ENCODE data around the gene ASPG.

DNA sequence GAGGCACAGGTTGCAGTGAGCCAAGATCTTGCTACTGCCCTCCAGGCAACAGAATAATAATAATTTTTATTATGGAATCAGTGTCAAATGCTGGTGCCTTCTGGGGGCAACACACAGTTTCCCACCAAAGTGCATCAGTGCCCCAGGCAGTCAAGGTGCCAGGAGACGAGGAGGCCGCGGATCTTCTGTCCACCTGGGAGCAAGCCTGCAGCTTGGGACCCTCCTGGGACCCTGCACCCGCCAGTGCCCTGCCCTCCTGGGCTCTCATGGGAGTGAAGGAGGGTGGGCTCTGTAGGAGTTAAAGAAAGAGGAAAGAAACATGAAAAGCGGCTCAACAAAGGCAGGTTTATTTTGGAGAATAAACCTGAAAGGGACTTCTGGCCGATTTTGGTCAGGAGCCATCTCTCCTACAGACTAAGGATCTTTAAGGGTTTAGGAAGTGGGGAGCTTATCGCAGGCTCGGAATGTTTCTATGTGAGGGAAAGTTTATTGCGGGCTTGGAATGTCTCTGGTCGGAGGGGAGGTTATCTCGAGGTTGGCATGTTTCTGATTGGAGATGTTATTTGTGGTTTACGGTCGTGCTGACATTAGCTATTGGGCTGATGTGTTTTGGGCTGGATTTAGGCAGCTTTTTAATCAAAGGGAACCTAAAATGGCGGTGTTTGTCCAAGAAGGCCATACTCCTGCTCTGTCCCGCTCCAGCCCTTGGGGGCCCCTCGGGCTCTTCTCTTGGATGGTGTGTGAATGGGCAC is 1.1 kb upstream of the ASPG start:
- no peak for TF ChIP-seq CTCF (IDR thresholded peaks at IDR 0.05; ENCODE audit: low read depth, low read length, poor library complexity, severe bottlenecking)
- TF ChIP-seq EZH2phosphoT487 (IDR thresholded peaks at IDR 0.05; ENCODE audit: borderline replicate concordance, low read length): no peak

All from DOHH2 (cell line).